B cell (primary cell): ENCODE data around the gene SLC37A1. TPM values are rescaled to one million over a fixed set of nuclear protein-coding genes. Genes with fewer than 3 reads are reported as not detected.

ENCODE experiments used
- ATAC-seq: fragments of 200-7000 bp; cut with Tn5 transposase; one replicate; pipeline ENCODE4 v1.10.0; 2021; ENCODE audit warnings: low read depth, mild to moderate bottlenecking, moderate number of reproducible peaks, moderate library complexity
- CTCF ChIA-PET: fragments of 350-600 bp; sonication (Branson Sonifier 250); formaldehyde crosslinking; loops from one replicate; lab custom pipeline; 2021; ENCODE audit warnings: antibody characterized with exemption, inconsistent platforms; lab: Charles Lee
- POLR2A ChIA-PET: fragments of 350-600 bp; sonication (Branson Sonifier 250); formaldehyde crosslinking; loops from one replicate; lab custom pipeline; 2021; ENCODE audit warnings: antibody characterized with exemption; lab: Charles Lee
- DNase-seq: peaks from one replicate; pipeline ENCODE4 v3.0.0; 2013
- H2AFZ ChIP-seq: 2 replicates; pipeline ENCODE4 v1.6.1; 2012; ENCODE audit warnings: mild to moderate bottlenecking, low read depth, low read length; ENCODE audit not compliant: insufficient read depth, poor library complexity, severe bottlenecking
- H3K27ac ChIP-seq, 2 donors: 1 replicate in 1 of 2; 2 replicates in 1 of 2; pipeline ENCODE4 v1.5.1; 2012 to 2013; ENCODE audit warnings: low read length in 2 of 2, mild to moderate bottlenecking in 2 of 2, moderate library complexity in 1 of 2
- H3K27me3 ChIP-seq, 4 experiments: fragments of 200-600 bp in 1 of 4; sonication (generic) in 1 of 4; replicated peaks in 1 of 4; 1 replicate in 2 of 4; 2 replicates in 2 of 4; pipeline versions ENCODE4 v1.6.1 to v1.7.0; 2013 to 2016; ENCODE audit warnings: low read length in 3 of 4, mild to moderate bottlenecking in 2 of 4, mixed read lengths in 1 of 4, moderate library complexity in 1 of 4; ENCODE audit not compliant: insufficient read depth in 4 of 4, control insufficient read depth in 3 of 4; ENCODE audit errors: control extremely low read depth in 1 of 4
- H3K36me3 ChIP-seq, 2 experiments: replicated peaks in 1 of 2; 1 replicate in 1 of 2; 2 replicates in 1 of 2; pipeline versions ENCODE4 v1.6.1 to v1.7.1; 2013; ENCODE audit warnings: low read length in 1 of 2; ENCODE audit not compliant: insufficient read depth in 2 of 2, control insufficient read depth in 1 of 2; ENCODE audit errors: control extremely low read depth in 1 of 2, extremely low read depth in 1 of 2
- H3K4me1 ChIP-seq, 2 donors: fragments of 200-600 bp in 1 of 2; sonication (generic) in 1 of 2; 1 replicate in 1 of 2; 2 replicates in 1 of 2; pipeline versions ENCODE4 v1.5.1 to v1.6.1; 2013 to 2017; ENCODE audit warnings: low read length in 2 of 2; ENCODE audit not compliant: control insufficient read depth in 2 of 2, insufficient read depth in 2 of 2
- H3K4me2 ChIP-seq: replicated peaks from 2 replicates; pipeline ENCODE3; 2012; ENCODE audit warnings: mild to moderate bottlenecking, low read depth, low read length; ENCODE audit not compliant: poor library complexity, severe bottlenecking
- H3K4me3 ChIP-seq, 5 experiments: fragments of 200-600 bp in 1 of 5; sonication (generic) in 1 of 5; 1 replicate in 3 of 5; 2 replicates in 2 of 5; pipeline versions ENCODE4 v1.5.1 to v1.7.0; 2011 to 2016; ENCODE audit warnings: low read length in 4 of 5, mild to moderate bottlenecking in 4 of 5, low read depth in 2 of 5, control low read depth in 1 of 5, moderate library complexity in 1 of 5; ENCODE audit not compliant: insufficient read depth in 1 of 5; ENCODE audit errors: control extremely low read depth in 1 of 5, extremely low read depth in 1 of 5
- H3K79me2 ChIP-seq: fragments of 200-600 bp; sonication (generic); one replicate; pipeline ENCODE4 v1.6.0; 2016; ENCODE audit warnings: low read length; ENCODE audit not compliant: control insufficient read depth, insufficient read depth
- H3K9ac ChIP-seq: fragments of 200-600 bp; sonication (generic); 2 replicates; pipeline ENCODE4 v1.6.1; 2017; ENCODE audit warnings: mild to moderate bottlenecking, low read length, moderate library complexity
- H3K9me3 ChIP-seq, 3 donors: one replicate each; pipeline versions ENCODE4 v1.6.1 to v1.7.1; 2013; ENCODE audit warnings: low read length in 2 of 3; ENCODE audit not compliant: control insufficient read depth in 2 of 3, insufficient read depth in 1 of 3; ENCODE audit errors: control extremely low read depth in 1 of 3
- H4K20me1 ChIP-seq: 2 replicates; pipeline ENCODE4 v1.6.0; 2012; ENCODE audit warnings: mild to moderate bottlenecking, low read length; ENCODE audit not compliant: insufficient read depth, control insufficient read depth, poor library complexity, severe bottlenecking
- H3K27ac Mint-ChIP-seq: one replicate; pipeline ENCODE4 v1.8.0; 2021; ENCODE audit warnings: mixed read lengths
- H3K27me3 Mint-ChIP-seq: one replicate; pipeline ENCODE4 v1.8.0; 2021; ENCODE audit warnings: mixed read lengths
- H3K4me1 Mint-ChIP-seq: one replicate; pipeline ENCODE4 v1.8.0; 2021; ENCODE audit warnings: mixed read lengths
- H3K4me3 Mint-ChIP-seq: one replicate; pipeline ENCODE4 v1.8.0; 2021; ENCODE audit warnings: mixed read lengths
- H3K9me3 Mint-ChIP-seq: one replicate; pipeline ENCODE4 v1.8.0; 2022; ENCODE audit warnings: mixed read lengths; ENCODE audit not compliant: insufficient read depth
- EZH2 ChIP-seq: IDR thresholded peaks from 2 replicates; pipeline ENCODE4 v1.6.1; 2012; ENCODE audit warnings: borderline replicate concordance, low read depth, mild to moderate bottlenecking, moderate library complexity, low read length; ENCODE audit not compliant: insufficient read depth, poor library complexity, severe bottlenecking
- WGBS: methylation state at CpG from one replicate; pipeline ENCODE4 v1.1.5; 2013; ENCODE audit warnings: missing lambda C conversion rate; ENCODE audit not compliant: insufficient coverage; 5-methylcytosine and 5-hydroxymethylcytosine counted together
- intact Hi-C: fragments of 100-400 bp; cut with micrococcal nuclease; formaldehyde crosslinking; loops from one replicate; pipeline ENCODE4 v1.10.0; 2022
- polyA plus RNA-seq: library from polyadenylated mRNA; depleted of rRNA; stranded (reverse); fragments of >200 nt; gene quantifications from 2 replicates; pipeline ENCODE4 v1.2.3, GENCODE V29; 2012
- total RNA-seq, 2 donors: library from RNA; stranded (reverse); fragments of 120-200 nt in 1 of 2; gene quantifications; 1 replicate in 1 of 2; 2 replicates in 1 of 2; pipeline versions ENCODE4 v1.2.3 to v1.2.4, GENCODE V29; 2013 to 2022
- TF ChIP-seq, protein P1 (sequence below): fragments of 200-600 bp; IDR thresholded peaks from one replicate; pipeline ENCODE4 v1.8.0; 2022; ENCODE audit warnings: antibody characterized with exemption, mild to moderate bottlenecking

Gene SLC37A1
- total and polyA plus RNA-seq, 2 donors (not counting 1 experiment from before 2014, with no cell fraction given) = 38.1 to 60.2 TPM

DNA sequence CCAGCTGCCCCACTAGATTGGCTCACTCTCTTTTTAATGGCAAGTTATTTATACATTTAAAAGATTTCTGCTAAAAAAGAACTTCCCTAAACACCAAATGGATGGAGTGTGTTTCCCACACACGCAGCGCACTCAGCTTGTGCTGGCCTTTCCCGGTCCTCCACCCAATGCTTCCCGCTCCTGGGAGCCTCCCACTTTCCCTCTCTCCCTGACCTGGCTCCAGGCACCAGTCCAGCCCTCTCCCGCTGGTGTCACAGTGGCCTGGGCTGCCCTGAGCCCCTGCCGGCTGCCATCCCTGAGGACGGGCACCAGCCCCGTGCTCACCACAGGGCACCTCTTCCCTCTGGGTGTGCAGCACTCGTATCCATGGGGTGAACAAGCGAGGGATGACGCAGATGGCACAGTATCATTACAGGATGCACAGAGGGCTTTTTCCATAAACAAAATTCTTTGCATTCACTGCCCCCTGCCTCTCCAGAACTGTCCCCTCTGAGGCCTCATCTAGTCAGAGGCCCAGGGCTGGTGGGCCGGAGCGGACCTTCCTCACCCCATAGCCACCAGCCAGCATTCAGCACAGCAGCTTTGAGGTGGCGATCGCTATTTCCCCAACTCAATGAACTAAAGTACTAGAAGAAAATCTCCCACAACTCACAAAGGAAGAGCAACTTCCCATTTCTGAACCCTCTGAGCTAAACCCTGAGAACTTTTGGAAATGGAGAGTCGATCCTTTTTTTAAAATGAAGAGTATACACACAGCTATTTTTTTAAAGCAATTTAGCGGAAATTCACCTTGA is 68.5 kb downstream of the SLC37A1 start:
- H3K4me2 ChIP-seq = no peak overlapping the region
- no peaks in the 10 kb centered on the region for H3K9me3 Mint-ChIP-seq
- POLR2A ChIA-PET = no interaction called here

More for the DNA sequence above, 68.5 kb downstream of the SLC37A1 start:
- Histone ChIP-seq H4K20me1 (no peaks in the 10 kb centered on the region), H3K4me1 (no peaks in the 10 kb centered on the region), H3K9ac (no peak overlapping the region), H3K27ac (no peak overlapping the region), H3K27me3 (no peaks in the 10 kb centered on the region), H3K9me3 (no peaks in the 10 kb centered on the region), H3K4me3 (no peak overlapping the region), H3K36me3 (peaks cover 0 to 2% of the 10 kb centered on the region in 2 experiments), H2AFZ (no peak overlapping the region), H3K79me2 (no peaks in the 10 kb centered on the region)
- no peak overlapping the region for H3K27ac Mint-ChIP-seq
- H3K27me3 Mint-ChIP-seq = no peaks in the 10 kb centered on the region
- intact Hi-C loops = no loop called here
- no peaks in the 10 kb centered on the region for H3K4me1 Mint-ChIP-seq
- CTCF ChIA-PET = interaction anchor here (1.3 kb wide), 1 partner anchor 11 kb away, joined by 4 read pairs; no protein-coding TSS in a partner anchor
- DNase-seq (no peak), ATAC-seq (no peak)
- no peak overlapping the region for H3K4me3 Mint-ChIP-seq
- no peak for TF ChIP-seq EZH2
- TF ChIP-seq, protein P1, sequence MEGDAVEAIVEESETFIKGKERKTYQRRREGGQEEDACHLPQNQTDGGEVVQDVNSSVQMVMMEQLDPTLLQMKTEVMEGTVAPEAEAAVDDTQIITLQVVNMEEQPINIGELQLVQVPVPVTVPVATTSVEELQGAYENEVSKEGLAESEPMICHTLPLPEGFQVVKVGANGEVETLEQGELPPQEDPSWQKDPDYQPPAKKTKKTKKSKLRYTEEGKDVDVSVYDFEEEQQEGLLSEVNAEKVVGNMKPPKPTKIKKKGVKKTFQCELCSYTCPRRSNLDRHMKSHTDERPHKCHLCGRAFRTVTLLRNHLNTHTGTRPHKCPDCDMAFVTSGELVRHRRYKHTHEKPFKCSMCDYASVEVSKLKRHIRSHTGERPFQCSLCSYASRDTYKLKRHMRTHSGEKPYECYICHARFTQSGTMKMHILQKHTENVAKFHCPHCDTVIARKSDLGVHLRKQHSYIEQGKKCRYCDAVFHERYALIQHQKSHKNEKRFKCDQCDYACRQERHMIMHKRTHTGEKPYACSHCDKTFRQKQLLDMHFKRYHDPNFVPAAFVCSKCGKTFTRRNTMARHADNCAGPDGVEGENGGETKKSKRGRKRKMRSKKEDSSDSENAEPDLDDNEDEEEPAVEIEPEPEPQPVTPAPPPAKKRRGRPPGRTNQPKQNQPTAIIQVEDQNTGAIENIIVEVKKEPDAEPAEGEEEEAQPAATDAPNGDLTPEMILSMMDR = no peak
- 98% methylated on average over 13 of the region's 17 CpGs for WGBS
